Dermis microvascular lymphatic vessel endothelial cell (primary cell): ENCODE data around the gene PRKAG1. TPM values are rescaled to one million over a fixed set of nuclear protein-coding genes. Genes with fewer than 3 reads are reported as not detected.
A peak's percentile ranks its signal among the peaks of the same experiment; 100 is the strongest.

ENCODE experiments used
- DNase-seq, 2 donors: peaks; one replicate each; pipeline versions ENCODE4 v3.0.0 to v3.0.0-alpha.2; 2010; ENCODE audit warnings: low read depth in 2 of 2
- total RNA-seq: library from RNA; depleted of rRNA; stranded (reverse); fragments of >200 nt; gene quantifications from 2 replicates; pipeline ENCODE4 v1.2.1, GENCODE V29; 2014

The PRKAG1 gene
- total RNA-seq, 1 donor from 2014 or later = 37.4 TPM

GRCh38 chr12:49031573-49032161, 13.1 kb upstream of the PRKAG1 start:
- DNase-seq = no peak

- DNase-seq = no peak
Measured at GRCh38 chr12:49030714-49031572, 12.4 kb upstream of the PRKAG1 start.

- no peak for DNase-seq
Measured at GRCh38 chr12:49030119-49030518, 11.5 kb upstream of the PRKAG1 start.

GRCh38 chr12:49028666-49029275, 10.2 kb upstream of the PRKAG1 start:
- DNase-seq = no peak

GRCh38 chr12:49027846-49028555, 9.4 kb upstream of the PRKAG1 start:
- no peak for DNase-seq

GRCh38 chr12:49026678-49027480, 8.3 kb upstream of the PRKAG1 start:
- DNase-seq = no peak

- no peak for DNase-seq
Measured at GRCh38 chr12:49026101-49026500, 7.5 kb upstream of the PRKAG1 start.

GRCh38 chr12:49025463-49025862, 6.9 kb upstream of the PRKAG1 start:
- no peak for DNase-seq

- no peak for DNase-seq
Measured at GRCh38 chr12:49024543-49024942, 6.0 kb upstream of the PRKAG1 start.

- DNase-seq = no peak
Measured at GRCh38 chr12:49023812-49024211, 5.2 kb upstream of the PRKAG1 start.

- DNase-seq = no peak
Measured at GRCh38 chr12:49022558-49023178, 4.1 kb upstream of the PRKAG1 start.

- no peak for DNase-seq
Measured at GRCh38 chr12:49021292-49021915, 2.8 kb upstream of the PRKAG1 start.

- no peak for DNase-seq
Measured at GRCh38 chr12:49020441-49020840, 1.9 kb upstream of the PRKAG1 start.

GRCh38 chr12:49019443-49020324, 1.1 kb upstream of the PRKAG1 start:
- DNase-seq = peak in 1 of 2 donors; percentile 43

GRCh38 chr12:49019120-49019430, 499 bp upstream of the PRKAG1 start:
- DNase-seq = no peak

GRCh38 chr12:49017891-49018260, 700 bp downstream of the PRKAG1 start:
- no peak for DNase-seq

GRCh38 chr12:49015196-49015595, 3.4 kb downstream of the PRKAG1 start:
- DNase-seq = no peak

- no peak for DNase-seq
Measured at GRCh38 chr12:49014547-49014946, 4.0 kb downstream of the PRKAG1 start.

- DNase-seq = no peak
Measured at GRCh38 chr12:49013428-49013827, 5.1 kb downstream of the PRKAG1 start.
